ENCODE data around the gene PRRX2.
"Not testable (repeated sequence)": the region's sequence is repeated elsewhere in the genome, so short reads cannot be mapped to it uniquely, and the experiment has no call there.

The PRRX2 gene

GRCh38 chr9:129737479-129738274 is 72.2 kb downstream of the PRRX2 start:
- DNase-seq, result peak; percentile 86

- DNase-seq, result no peak
These were observed 74.0 kb downstream of the PRRX2 start for GRCh38 chr9:129739432-129739831.

- no peak for DNase-seq
These were observed 74.7 kb downstream of the PRRX2 start for GRCh38 chr9:129740174-129740573.

- DNase-seq, result no peak
These were observed 75.4 kb downstream of the PRRX2 start for GRCh38 chr9:129740666-129741464.

- DNase-seq, result no peak
These were observed 79.8 kb downstream of the PRRX2 start for GRCh38 chr9:129745200-129745599.

GRCh38 chr9:129746092-129746777 is 80.8 kb downstream of the PRRX2 start:
- no peak for DNase-seq

GRCh38 chr9:129748249-129748648 is 82.8 kb downstream of the PRRX2 start:
- no peak for DNase-seq

- DNase-seq, result not testable (repeated sequence)
These were observed 83.6 kb downstream of the PRRX2 start for GRCh38 chr9:129749052-129749451.

GRCh38 chr9:129749575-129749974 is 84.1 kb downstream of the PRRX2 start:
- DNase-seq, result no peak

GRCh38 chr9:129750013-129750638 is 84.7 kb downstream of the PRRX2 start:
- DNase-seq, result no peak

GRCh38 chr9:129751841-129752801 is 86.7 kb downstream of the PRRX2 start:
- no peak for DNase-seq

GRCh38 chr9:129752900-129753729 is 87.7 kb downstream of the PRRX2 start, which contains the start of gene PTGES:
Gene PTGES, minus strand, starts transcription at chr9:129753042. Its CDS starts 30 bp downstream, at chr9:129753012.
- peak; percentile 47 for DNase-seq

- DNase-seq, result no peak
These were observed 89.7 kb downstream of the PRRX2 start for GRCh38 chr9:129755151-129755550.

- DNase-seq, result no peak
These were observed 90.7 kb downstream of the PRRX2 start for GRCh38 chr9:129756191-129756590.

GRCh38 chr9:129757045-129757444 is 91.6 kb downstream of the PRRX2 start:
- DNase-seq, result no peak

GRCh38 chr9:129759319-129759718 is 93.9 kb downstream of the PRRX2 start:
- DNase-seq, result no peak

- no peak for DNase-seq
These were observed 94.5 kb downstream of the PRRX2 start for GRCh38 chr9:129759804-129760502.

- not testable (repeated sequence) for DNase-seq
These were observed 95.3 kb downstream of the PRRX2 start for GRCh38 chr9:129760784-129761183.

GRCh38 chr9:129761293-129761900 is 96.0 kb downstream of the PRRX2 start:
- DNase-seq, result no peak
